GM06990 (cell line): Measurements from ENCODE around the gene ATP1A3.

Source experiments
- DNase-seq: peaks from one replicate; pipeline ENCODE4 v3.0.0-alpha.2; 2011; ENCODE audit not compliant: insufficient read length; ENCODE audit errors: extremely low read depth
- H3K27me3 ChIP-seq: replicated peaks from 2 replicates; pipeline ENCODE4 v1.6.0; 2011; ENCODE audit warnings: low read length; ENCODE audit not compliant: control insufficient read depth, insufficient read depth
- H3K36me3 ChIP-seq: 2 replicates; pipeline ENCODE4 v1.5.1; 2011; ENCODE audit warnings: low read length; ENCODE audit not compliant: control insufficient read depth, insufficient read depth
- H3K4me3 ChIP-seq: replicated peaks from 2 replicates; pipeline ENCODE4 v1.5.1; 2011; ENCODE audit warnings: low read depth, mild to moderate bottlenecking, control low read depth, low read length
- TF ChIP-seq, protein P1 (sequence below): IDR thresholded peaks from 2 replicates; pipeline ENCODE4 v1.5.1; 2011; ENCODE audit warnings: low read length, control low read depth, mild to moderate bottlenecking, inconsistent platforms; ENCODE audit not compliant: insufficient read depth, poor library complexity, severe bottlenecking

Gene ATP1A3

DNA sequence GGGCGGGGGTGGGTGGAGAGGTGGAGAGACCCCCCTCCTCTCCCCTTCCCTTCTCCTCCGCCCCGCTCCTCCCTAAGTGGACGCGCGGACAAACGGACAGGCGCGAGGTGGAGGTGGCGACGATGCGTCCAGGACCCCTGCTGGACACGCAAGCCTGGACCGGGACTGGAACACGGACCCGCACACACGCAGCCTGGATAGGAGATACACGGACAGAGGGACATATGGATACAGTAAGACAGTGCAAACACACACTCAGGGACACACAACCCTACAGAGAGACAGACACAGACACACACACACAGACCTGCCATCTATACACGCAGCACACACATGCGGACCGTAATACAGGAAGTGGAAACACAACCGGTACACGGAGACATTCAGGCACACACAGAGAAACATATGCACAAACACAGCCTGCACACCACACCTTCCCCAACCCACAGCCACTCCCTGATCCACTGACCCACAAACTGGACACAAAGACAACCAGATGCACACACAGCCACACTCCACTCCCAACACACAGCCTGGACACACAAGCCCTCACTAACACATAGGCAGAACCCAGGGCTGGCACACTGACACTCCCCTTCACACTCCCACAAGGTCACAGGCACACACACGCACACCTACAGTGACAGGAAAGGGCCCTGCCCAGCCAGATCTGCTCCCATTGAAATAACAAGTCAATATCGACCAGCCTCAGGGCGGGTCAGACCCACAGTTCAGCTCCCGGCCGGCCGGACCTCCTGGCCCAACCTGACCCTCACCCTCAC lies 65.1 kb downstream of the ATP1A3 start:
- H3K36me3 ChIP-seq: no peaks in the 10 kb centered on the region
- H3K27me3 ChIP-seq: peaks cover 7% of the 10 kb centered on the region
- DNase-seq: no peak
- TF ChIP-seq, protein P1, sequence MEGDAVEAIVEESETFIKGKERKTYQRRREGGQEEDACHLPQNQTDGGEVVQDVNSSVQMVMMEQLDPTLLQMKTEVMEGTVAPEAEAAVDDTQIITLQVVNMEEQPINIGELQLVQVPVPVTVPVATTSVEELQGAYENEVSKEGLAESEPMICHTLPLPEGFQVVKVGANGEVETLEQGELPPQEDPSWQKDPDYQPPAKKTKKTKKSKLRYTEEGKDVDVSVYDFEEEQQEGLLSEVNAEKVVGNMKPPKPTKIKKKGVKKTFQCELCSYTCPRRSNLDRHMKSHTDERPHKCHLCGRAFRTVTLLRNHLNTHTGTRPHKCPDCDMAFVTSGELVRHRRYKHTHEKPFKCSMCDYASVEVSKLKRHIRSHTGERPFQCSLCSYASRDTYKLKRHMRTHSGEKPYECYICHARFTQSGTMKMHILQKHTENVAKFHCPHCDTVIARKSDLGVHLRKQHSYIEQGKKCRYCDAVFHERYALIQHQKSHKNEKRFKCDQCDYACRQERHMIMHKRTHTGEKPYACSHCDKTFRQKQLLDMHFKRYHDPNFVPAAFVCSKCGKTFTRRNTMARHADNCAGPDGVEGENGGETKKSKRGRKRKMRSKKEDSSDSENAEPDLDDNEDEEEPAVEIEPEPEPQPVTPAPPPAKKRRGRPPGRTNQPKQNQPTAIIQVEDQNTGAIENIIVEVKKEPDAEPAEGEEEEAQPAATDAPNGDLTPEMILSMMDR: no peak
- peak overlapping the region; percentile 47 for H3K4me3 ChIP-seq

DNA sequence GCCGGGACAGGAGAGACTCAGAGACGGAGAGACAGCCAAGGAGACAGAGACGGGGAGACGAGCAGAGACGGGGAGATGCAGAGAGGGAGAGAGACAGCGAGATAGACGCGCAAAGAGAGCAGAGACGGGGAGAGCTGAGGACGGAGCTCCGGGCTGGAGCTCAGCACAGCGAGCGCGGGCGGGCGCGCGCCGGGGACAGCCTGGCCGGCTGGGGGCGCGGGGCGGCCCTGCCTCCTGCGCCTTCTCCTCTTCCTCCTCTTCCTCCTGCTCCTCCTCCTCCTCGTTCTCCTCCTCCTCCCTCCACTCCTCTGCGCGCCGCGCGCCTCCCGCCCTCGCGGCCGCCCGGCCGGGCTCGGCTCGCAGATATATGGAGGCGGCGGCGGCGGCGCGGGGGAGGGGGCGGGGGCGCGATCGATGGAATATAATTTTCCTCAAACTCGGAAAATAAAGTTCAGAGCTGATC lies 65.8 kb downstream of the ATP1A3 start, which contains the start of gene ERFL:
TSS of gene ERFL (minus strand) at position 229 of the 463 bp plus-strand sequence. CDS start 15,530 bp downstream, outside the sequence.
- peak within 1 kb of the TSS; percentile 52 for H3K4me3 ChIP-seq
- DNase-seq: no peak
- peaks cover 7% of the 10 kb centered on the region for H3K27me3 ChIP-seq
- no peaks in the 10 kb centered on the region for H3K36me3 ChIP-seq
- TF ChIP-seq, protein P1: no peak

DNA sequence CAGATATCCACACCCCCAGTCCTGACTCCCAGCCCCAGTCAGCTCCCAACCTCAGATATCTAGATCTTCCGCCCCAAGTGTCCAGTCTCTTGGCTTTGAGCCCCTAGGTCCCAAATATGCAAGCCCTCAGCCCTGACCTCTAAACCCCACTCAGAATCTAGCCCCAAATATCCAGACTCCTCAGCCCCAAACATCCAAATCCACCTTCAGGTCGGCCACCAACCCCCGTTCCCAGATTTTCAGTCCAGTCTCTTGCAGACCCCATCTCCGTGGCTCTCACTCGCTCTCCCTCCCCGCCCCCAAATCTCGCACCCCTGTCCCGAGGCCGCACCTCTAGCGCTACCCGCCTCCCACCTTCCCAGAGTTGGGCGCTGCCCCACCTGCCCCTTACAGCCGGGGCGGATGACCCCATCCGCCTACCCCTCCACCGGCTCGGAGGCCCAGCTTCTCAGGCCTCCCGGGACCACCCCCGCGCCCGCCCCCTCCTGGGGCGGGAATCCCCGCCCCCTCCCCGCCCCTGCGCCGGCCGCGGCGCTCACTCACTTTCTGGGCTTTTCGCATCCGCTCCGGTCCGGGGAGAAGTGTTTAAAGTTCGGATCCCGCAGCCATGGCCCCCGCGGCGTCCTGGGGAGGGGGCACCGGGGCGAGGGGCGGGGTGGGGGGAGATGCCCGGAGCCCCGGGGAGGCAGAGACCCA lies 66.4 kb downstream of the ATP1A3 start:
- TF ChIP-seq, protein P1: no peak
- Histone ChIP-seq H3K36me3 (no peaks in the 10 kb centered on the region), H3K27me3 (peaks cover 7% of the 10 kb centered on the region), H3K4me3 (peak overlapping the region; percentile 52)
- DNase-seq: no peak

DNA sequence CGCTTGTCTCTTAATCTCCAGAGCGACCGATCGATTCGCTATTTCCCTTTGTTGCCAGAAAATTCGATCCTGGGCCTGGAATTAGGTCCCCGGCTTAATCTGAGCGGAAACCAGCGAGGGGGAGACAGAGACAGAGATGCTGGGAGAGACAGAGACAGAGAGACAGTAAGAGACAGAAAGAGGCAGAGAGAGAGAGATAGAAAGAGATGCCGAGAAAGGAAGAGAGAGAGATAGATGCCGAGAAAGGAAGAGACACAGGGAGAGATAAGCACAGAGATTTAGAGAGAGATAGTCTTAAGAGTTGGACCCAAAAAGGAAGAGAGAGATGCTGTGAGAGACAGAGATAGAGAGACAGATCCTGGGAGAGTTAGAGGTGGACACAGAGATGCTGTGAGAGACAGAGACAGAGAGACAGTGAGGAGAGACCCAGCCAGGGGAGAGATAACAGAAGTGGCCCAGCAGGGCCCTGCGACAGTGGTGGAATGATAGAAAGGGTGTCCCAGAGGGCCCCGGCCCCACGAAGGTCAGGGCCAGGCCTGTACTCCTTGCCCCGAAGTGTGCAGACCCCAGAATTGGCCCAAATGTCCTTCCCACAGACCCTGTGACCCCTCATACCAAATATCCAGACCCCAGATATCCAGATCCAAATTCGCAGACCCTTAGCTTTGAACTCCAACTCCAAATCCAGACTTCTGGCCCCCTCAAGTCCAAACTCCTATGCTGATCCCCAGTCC lies 67.1 kb downstream of the ATP1A3 start:
- DNase-seq: no peak
- no peak overlapping the region for H3K4me3 ChIP-seq

More for the DNA sequence above, 67.1 kb downstream of the ATP1A3 start:
- peaks cover 7% of the 10 kb centered on the region for H3K27me3 ChIP-seq
- no peaks in the 10 kb centered on the region for H3K36me3 ChIP-seq
- TF ChIP-seq, protein P1: no peak
